Fibroblast of mammary gland (primary cell): Measurements from ENCODE around the gene PGM2.

Experiments
- DNase-seq: peaks from one replicate; pipeline ENCODE4 v3.0.0-alpha.2; 2010; ENCODE audit warnings: low read depth
- H3K4me3 ChIP-seq: 2 replicates; pipeline ENCODE4 v1.5.1; 2011; ENCODE audit warnings: low read depth, mild to moderate bottlenecking, low read length, moderate library complexity; ENCODE audit not compliant: control insufficient read depth
- CTCF ChIP-seq: conservative IDR thresholded peaks from 2 replicates; pipeline ENCODE4 v1.5.1; 2011; ENCODE audit warnings: low read depth, low read length, inconsistent platforms; ENCODE audit not compliant: control insufficient read depth, insufficient read depth

Gene PGM2

GRCh38 chr4:37799941-37800554, 26.4 kb upstream of the PGM2 start:
- TF ChIP-seq CTCF: no peak
- DNase-seq: no peak
- H3K4me3 ChIP-seq: no peak overlapping the region

GRCh38 chr4:37802068-37802666, 24.3 kb upstream of the PGM2 start:
- DNase-seq: peak; percentile 79
- TF ChIP-seq CTCF: peak; percentile 74
- H3K4me3 ChIP-seq: no peak overlapping the region

- peak; percentile 63 for TF ChIP-seq CTCF
- peak; percentile 72 for DNase-seq
- H3K4me3 ChIP-seq: no peak overlapping the region
Measured at GRCh38 chr4:37803348-37803973, 23.0 kb upstream of the PGM2 start.

GRCh38 chr4:37805091-37805490, 21.4 kb upstream of the PGM2 start:
- no peak overlapping the region for H3K4me3 ChIP-seq
- no peak for DNase-seq
- TF ChIP-seq CTCF: no peak

- peak; percentile 60 for DNase-seq
- no peak for TF ChIP-seq CTCF
- H3K4me3 ChIP-seq: no peak overlapping the region
Measured at GRCh38 chr4:37812713-37813112, 13.8 kb upstream of the PGM2 start.

DNA sequence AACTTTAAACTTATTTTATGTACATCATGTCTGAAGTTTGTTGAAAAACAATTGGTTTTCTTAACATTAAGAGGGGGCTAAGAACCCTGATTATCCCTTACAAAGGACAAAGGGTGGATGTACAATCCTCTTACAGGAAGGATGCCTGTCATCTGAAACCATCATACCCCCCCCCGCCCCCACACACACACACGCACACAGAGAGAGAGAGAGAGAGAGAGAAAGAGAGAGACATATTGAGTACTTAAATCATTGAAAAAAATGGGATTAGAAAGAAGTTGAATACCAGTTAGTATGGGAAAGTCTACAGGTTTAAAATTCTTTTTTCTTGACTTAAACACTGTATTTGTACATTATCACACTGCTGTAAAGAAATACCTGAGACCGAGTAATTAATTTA, 10.9 kb upstream of the PGM2 start:
- H3K4me3 ChIP-seq: no peak overlapping the region
- TF ChIP-seq CTCF: no peak
- no peak for DNase-seq
